GM19452 (cell line): ENCODE results near the gene THOC5.
A peak's percentile ranks its signal among the peaks of the same experiment; 100 is the strongest.

ENCODE experiments used
- ATAC-seq: cut with Tn5 transposase; IDR thresholded peaks from one replicate; pipeline ENCODE4 v1.9.1; 2021; ENCODE audit not compliant: unreplicated experiment

Gene THOC5

GRCh38 chr22:29478326-29479276 is 75.0 kb downstream of the THOC5 start:
- no peak for ATAC-seq

- ATAC-seq: no peak
These were observed 75.7 kb downstream of the THOC5 start for GRCh38 chr22:29477723-29478318.

GRCh38 chr22:29476116-29476515 is 77.4 kb downstream of the THOC5 start:
- ATAC-seq: no peak

- ATAC-seq: peak; percentile 55
These were observed 78.0 kb downstream of the THOC5 start for GRCh38 chr22:29475550-29475949.

- no peak for ATAC-seq
These were observed 80.6 kb downstream of the THOC5 start for GRCh38 chr22:29473001-29473400.

- no peak for ATAC-seq
These were observed 83.2 kb downstream of the THOC5 start for GRCh38 chr22:29470159-29470855.

GRCh38 chr22:29469755-29470154 is 83.8 kb downstream of the THOC5 start:
- no peak for ATAC-seq

GRCh38 chr22:29464581-29464980 is 89.0 kb downstream of the THOC5 start:
- ATAC-seq: no peak

- ATAC-seq: no peak
These were observed 89.9 kb downstream of the THOC5 start for GRCh38 chr22:29463629-29464028.

- no peak for ATAC-seq
These were observed 92.3 kb downstream of the THOC5 start for GRCh38 chr22:29461263-29461662.

GRCh38 chr22:29459773-29460172 is 93.8 kb downstream of the THOC5 start:
- ATAC-seq: no peak

- ATAC-seq: no peak
These were observed 95.0 kb downstream of the THOC5 start for GRCh38 chr22:29458551-29458950.

- no peak for ATAC-seq
These were observed 95.8 kb downstream of the THOC5 start for GRCh38 chr22:29457730-29458129.

GRCh38 chr22:29456211-29456671 is 97.3 kb downstream of the THOC5 start:
- ATAC-seq: no peak
